Activated CD4-positive, CD25-positive, alpha-beta regulatory T cell treated with anti-CD3 and anti-CD28 coated beads, Interleukin-2, amount 50 U/mL, for 24 hours (primary cell): Measurements from ENCODE around the gene SUCLG2.
"Not testable (repeated sequence)": the region's sequence is repeated elsewhere in the genome, so short reads cannot be mapped to it uniquely, and the experiment has no call there.

ENCODE experiments used
- ATAC-seq, 2 donors: fragments of 150-1000 bp; cut with Tn5 transposase; one replicate each; pipeline ENCODE4 v1.10.0; 2021; ENCODE audit warnings: mild to moderate bottlenecking in 1 of 2, moderate library complexity in 1 of 2

SUCLG2 gene

DNA sequence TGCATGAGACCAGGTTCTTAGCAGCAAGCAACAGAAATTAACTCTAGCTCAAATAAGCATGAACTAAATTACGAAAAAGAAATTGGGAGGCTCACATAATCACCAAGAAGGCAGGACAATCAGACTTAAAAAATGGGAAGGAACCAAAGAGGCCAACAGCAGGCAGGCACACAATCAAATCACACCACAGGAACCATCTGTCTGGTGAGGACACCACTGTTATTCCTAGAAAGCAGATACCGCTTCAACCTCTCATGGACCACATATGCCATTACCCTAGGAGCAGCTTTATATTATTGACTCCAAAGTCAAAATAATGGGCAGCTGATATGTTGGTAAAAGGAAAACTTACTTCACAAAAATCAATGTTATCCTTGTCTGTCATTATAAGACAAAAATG, 51.6 kb downstream of the SUCLG2 start:
- ATAC-seq = no peak

DNA sequence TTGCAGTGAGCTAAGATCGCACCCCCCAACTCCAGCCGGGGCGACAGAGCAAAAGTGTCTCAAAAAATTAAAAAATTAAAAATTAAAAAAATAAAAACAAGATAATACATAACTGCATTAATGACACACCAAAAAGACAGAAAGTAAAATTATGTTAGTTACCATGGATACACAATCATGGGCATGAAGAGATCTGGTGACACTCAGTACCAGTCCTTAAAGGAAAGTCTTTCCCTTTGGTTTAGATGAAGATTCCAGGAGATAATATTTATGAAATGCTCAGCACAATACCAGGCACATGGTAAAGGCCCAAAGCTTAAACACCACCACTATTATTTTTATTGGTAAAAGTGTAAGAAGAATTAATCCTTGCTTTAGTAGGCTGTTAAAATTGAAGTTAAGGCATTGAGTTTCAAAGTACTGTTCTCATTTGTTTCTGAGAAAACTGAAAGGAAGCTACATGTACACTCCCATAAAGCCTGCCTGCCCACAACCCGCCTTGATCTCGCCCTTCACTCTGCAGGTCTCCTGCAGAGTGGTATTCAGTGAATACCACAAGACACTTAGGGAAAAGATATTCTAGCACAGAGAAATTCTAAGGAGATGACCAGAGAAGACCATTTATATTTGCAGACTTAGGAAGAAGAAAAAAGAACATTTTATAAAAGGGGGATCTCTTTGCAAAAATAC, 52.3 kb downstream of the SUCLG2 start:
- no peak for ATAC-seq

DNA sequence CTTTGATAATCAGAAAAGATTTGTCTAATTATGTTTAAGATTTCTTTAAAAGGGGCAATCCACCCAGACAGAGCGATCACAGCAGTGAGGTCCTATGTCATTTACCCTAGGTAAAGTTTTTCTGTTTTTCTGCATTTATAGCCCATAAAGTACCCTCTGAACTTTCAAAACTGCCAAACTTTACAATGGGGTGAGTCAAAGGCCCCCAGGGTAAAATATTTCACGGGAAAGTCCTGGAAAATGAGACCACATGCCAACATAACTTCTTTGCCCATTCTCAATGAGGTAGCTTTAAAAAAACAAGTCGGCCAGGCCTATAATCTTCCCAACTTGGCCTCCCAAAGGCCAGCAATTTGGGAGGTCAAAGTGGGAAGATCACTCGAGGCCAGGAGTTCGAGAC, 53.0 kb downstream of the SUCLG2 start:
- no peak for ATAC-seq

DNA sequence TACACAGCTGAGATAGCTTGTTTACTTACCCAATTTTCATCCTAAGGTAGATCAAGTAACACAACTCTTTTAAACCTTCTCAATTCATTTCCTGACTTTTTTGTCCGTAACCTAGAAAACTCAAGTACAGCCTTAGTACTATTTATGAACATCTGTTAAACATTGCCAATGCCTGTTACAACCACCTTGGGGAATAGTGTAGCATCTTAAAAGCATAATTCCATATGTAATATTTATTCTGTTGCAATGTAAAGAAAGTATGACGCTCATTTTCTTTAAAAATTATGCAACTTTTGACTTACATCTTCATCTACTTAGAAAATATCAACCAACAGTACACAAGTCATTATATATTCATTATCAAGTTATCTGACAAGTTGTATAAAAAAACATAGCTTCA, 54.6 kb downstream of the SUCLG2 start:
- no peak for ATAC-seq

GRCh38 chr3:67598814-67599556, 55.4 kb downstream of the SUCLG2 start:
- no peak for ATAC-seq

- ATAC-seq = no peak
These were observed 59.0 kb downstream of the SUCLG2 start for GRCh38 chr3:67595424-67595823.

DNA sequence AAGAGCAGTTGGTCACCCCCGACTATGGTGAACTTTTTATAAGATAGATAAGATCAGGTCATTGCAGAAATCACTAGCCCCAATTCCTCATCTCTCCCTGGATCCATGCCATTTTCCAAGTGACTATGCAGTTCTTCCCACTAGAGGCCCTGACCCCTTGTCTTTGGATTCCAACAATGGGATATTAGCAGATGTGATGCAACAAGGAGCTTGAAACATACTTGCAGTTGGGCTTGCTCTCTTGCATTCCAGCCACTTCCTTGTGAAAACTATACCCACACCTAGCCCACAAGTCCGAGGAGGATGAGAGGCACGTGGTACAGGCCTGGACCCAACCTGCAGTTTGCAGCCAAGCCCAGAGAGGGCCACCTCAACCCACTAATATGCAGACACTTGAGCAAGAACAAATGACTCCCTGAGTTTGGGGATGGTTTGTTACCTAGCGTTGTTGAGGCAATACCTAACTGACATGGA, 60.6 kb downstream of the SUCLG2 start:
- ATAC-seq = no peak

DNA sequence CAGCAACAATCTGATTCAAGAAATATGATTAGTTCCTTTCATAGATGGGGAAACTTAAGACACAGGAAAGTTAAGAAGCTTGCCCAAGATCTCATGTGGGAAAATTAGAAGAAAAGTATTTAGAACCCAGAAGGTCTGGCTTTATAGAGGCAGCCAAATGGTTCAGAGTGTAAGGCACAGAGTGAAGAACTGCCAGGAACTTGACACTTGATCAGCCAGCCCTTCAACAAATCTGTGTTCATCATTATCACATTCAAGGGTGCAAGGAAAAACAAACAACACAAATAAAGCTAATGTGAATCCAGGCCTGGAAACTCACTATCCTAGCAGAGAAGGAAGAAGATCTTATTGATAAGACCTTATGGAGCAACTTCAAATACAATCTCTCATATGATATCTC, 62.4 kb downstream of the SUCLG2 start:
- no peak for ATAC-seq

GRCh38 chr3:67587811-67588210, 66.6 kb downstream of the SUCLG2 start:
- no peak for ATAC-seq

GRCh38 chr3:67587301-67587700, 67.1 kb downstream of the SUCLG2 start:
- no peak for ATAC-seq

DNA sequence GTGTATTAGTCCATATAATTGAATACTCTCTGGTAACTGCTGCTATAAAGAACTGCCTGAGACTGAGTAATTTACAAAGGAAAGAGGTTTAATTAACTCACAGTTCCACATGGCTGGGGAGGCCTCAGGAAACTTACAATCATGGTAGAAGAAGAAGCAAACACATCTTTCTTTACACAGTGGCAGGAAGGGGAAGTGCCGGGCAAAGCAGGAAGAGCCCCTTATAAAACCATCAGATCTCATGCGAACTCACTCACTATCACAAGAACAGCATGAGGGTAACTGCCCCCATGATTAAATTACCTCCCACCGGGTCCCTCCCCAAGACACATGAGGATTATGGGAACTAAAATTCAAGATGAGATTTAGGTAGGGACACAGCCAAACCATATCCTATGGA, 69.8 kb downstream of the SUCLG2 start:
- ATAC-seq = not testable (repeated sequence)

- no peak for ATAC-seq
These were observed 73.9 kb downstream of the SUCLG2 start for GRCh38 chr3:67580430-67581000.

DNA sequence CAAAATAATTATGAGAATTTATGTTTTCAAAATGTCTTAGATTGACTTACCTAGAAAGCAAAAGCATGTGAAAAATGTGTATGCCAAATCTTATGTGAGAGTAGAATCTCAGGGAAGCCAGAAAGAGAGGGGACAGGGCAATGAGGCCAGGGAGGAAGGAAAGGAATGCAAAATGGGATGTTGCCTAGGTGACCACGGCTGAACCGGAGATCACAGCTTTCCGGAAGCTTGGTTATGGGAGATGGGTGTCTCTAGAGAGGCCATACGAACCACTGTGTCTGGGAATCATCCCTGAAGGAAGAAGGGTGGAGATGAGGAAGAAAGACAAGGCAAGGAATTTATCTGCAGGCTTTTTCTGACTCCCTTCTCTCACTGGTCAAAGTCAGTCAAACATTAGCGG, 76.0 kb downstream of the SUCLG2 start:
- ATAC-seq = no peak

DNA sequence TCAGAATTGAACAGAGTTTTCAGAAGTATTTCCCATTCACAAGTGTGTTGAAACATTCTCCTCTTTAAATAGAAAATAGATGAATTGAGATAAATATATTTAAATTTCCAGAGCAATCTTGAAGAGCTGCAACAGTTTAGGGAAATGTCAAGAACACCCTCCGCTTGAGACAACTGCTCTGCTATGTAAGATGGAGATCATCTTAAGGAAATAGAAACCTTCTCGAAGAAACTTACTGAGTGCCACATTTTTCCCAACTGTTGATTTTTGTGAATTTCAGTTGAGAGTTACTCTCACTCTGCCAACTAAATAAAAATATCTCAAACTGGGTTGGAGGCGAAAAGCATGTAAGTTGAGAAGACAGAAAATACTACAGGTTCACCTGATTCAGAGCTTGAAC, 78.0 kb downstream of the SUCLG2 start:
- no peak for ATAC-seq

GRCh38 chr3:67569324-67569723, 85.1 kb downstream of the SUCLG2 start:
- no peak for ATAC-seq

- ATAC-seq = no peak
These were observed 86.5 kb downstream of the SUCLG2 start for GRCh38 chr3:67567893-67568292.

GRCh38 chr3:67564973-67565372, 89.4 kb downstream of the SUCLG2 start:
- ATAC-seq = no peak

- ATAC-seq = no peak
These were observed 90.4 kb downstream of the SUCLG2 start for GRCh38 chr3:67564008-67564407.

DNA sequence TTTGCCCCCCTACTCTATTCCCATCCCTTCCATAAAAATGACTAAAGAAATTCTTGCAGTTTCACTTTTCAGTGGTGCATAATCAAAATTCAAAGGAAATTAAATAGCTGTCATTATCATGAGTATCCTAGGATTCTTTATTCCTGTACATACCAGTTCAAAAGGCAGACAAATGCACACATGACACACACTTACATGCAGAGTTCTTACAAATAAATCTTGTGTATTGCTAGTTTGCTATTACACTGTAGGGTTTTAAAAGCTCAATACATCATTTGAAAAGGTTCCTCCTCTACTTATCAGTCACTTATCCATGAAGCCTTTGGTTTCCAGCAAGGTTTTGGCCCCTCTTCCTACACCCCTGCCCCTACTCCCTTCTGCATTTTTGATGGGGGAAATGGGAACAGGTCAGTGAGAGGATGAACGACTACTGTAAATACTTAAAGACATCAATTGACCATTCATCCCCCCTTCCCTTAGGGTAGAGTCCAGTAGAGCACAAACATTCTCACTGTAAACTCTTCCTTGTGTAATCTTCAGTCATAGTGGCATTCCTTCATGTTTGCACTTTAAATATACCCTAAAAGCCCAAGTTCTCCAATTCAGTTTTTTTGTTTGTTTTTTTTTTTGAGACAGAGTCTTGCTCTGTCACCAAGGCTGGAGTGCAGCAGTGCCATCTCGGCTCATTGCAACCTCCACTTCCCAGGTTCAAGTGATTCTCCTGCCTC, 92.6 kb downstream of the SUCLG2 start:
- ATAC-seq = no peak

GRCh38 chr3:67561266-67561665, 93.1 kb downstream of the SUCLG2 start:
- ATAC-seq = no peak

GRCh38 chr3:67559029-67559605, 95.3 kb downstream of the SUCLG2 start:
- no peak for ATAC-seq

- ATAC-seq = no peak
These were observed 96.0 kb downstream of the SUCLG2 start for GRCh38 chr3:67558426-67558825.

GRCh38 chr3:67557848-67558355, 96.5 kb downstream of the SUCLG2 start:
- no peak for ATAC-seq
